HG02759 (cell line): ENCODE results near the gene TXNRD3.

Source experiments
- ATAC-seq: cut with Tn5 transposase; IDR thresholded peaks from one replicate; pipeline ENCODE4 v1.9.1; 2021; ENCODE audit warnings: mild to moderate bottlenecking, moderate library complexity; ENCODE audit not compliant: unreplicated experiment

TXNRD3 gene

GRCh38 chr3:126672340-126672739 lies 17.4 kb upstream of the TXNRD3 start:
- ATAC-seq = no peak

GRCh38 chr3:126671521-126671920 lies 16.6 kb upstream of the TXNRD3 start:
- no peak for ATAC-seq

- ATAC-seq = no peak
Observed at GRCh38 chr3:126668450-126669401, 13.8 kb upstream of the TXNRD3 start.

DNA sequence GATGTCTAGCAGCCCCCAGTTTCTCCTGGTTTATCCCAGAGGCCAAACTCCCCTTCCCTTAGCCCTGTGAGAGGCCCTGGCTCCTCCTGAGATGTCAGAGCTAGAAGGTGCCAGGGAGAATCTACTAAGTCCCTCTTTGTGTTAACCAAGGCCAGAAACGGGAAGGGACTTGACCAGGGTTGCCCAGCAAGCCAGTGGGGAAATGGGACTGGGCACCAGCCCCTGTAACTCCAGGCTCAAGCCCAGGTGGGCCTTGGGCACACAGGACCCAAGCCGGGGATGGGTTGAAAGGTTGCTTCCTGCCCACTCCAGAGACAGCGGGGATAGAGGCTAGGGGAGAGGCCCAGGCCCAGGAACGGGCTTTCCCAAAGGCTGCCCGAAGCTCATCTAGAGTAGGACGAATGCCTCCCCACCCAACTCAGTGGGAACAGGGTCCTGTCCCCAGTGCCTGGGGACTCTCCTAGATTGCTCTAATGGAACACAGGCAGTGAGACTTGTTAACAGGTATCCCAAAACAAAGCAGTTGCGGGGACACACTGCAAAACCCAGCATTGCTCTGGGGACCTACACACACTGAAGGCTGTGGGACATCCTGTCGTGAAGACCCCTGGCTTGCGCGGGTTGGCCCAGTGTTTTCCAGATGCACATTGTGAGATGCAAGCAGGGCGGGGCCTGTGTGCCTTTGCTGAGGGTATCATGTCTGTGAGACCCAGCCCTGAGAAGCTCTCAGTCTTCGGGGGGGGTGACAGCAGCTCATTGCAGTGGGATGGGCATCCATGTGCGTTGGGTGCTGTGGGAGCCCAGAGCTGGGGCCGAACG lies 12.9 kb upstream of the TXNRD3 start:
- ATAC-seq = no peak

- ATAC-seq = no peak
Observed at GRCh38 chr3:126666658-126667528, 12.0 kb upstream of the TXNRD3 start.

DNA sequence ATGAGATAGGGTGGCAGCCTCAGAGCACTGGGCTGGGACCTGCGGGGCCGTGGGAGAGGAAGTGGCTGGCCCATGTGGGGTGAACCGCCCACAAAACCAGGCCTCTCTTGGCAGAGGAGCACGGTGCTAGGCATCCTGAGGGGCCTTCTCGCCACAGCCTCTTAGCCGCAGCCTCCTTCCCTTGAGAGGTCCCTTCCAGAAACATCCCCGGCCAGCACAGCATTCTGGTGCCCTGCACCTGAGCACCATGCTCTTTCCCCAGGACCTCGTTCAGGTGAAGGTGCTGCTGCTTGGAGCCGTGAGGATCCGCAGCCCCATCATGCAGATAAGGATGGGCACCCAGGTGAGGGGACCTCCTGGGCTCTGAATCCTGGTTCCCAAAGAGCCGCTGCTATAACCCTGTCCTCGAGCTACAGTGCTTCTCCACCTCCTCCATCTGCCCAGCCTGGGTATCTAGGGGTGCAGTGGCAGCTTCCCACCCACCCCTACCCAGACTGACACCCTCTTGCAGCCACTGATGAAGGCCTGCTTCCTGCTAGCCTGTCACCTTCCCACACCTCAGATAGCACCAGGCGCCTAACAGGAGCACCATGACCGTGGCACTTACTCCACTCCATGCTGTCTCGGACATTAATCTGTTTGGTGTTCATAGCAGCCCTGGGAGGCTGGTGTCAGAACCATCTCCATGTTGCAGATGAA lies 11.2 kb upstream of the TXNRD3 start:
- no peak for ATAC-seq

DNA sequence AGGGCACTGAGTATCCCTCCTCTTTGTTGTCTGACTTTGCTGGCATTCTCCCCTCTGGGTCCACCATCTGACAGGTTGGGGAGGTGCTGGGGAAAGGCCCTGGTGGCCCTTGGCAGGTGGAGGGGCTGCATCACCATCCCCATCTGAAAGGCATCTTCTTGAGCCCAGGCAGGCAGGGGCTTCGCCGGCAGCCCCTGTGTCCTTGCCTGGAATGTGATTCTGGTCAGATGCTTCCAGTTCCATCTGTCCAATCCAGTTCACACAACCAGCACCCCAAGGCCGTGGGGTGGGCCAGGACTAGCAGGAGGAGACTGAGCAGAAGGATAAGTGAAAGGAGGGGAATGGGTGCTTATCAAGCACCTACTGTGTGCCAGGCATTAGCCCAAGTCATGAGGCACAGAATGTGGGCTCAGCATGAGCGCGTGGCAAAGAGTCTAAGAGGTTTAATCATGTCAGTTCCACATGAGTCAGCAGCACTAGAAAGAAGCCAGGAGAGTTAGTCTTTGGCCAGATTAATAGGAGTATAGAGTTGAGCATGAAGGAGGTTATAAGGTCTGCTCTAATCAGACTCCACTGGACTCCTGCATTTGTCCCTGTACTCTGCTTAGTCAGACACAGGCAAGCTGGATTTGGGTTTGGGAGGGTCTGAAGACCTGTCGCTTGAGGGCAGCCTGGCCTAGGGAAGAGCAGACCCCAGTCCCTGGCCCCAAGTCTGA lies 10.5 kb upstream of the TXNRD3 start:
- no peak for ATAC-seq

DNA sequence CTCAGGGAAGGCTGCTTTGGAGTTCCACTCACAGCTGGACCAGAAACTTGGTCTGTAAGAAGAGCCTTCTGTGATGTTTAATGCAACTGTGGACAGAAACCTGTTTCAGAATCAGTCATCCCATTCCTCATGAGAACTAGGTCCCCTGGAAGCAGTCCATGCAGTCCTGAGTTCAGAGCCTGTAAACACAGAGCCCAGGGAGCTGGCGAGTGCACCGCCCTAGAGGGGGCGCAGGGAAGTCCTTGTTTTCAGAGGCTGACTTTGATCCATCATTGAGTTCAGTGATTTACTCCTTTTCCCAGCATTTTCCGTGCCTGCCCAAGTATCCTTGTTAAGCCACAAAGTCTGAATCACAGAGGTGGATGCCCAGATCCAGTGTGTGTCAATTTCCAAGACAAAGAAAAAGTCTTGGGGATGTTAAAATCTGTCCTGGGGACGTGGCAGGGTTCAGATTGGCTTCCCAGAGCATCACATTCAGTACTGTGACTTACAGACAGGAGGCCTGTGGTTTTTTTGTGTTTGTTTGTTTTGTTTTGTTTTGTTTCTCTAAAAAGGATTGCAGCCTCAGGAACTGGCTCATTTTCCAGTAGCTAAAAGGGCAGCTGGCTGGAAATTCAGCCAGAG lies 9.8 kb upstream of the TXNRD3 start:
- no peak for ATAC-seq

DNA sequence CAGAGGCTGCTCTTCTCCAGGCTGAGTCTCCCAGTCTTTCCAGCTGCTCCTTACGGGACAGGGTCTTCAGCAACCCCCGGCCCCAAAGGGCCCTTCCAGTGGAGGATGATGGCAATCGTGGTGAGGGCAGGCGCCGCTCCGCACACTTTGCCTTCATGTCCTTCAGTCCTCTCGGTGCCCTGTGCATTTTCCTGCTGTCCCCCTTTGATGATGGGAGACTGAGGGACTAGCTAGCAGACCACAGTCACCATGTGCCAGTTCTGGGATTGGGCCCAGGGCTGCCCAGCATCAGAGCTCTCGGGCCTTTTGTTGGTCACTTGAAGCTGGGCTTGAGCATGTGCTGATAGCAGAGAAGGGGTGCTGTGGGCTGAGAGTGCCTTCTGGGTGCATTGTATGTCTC lies 8.8 kb upstream of the TXNRD3 start:
- ATAC-seq = no peak

GRCh38 chr3:126663257-126663656 lies 8.3 kb upstream of the TXNRD3 start:
- ATAC-seq = no peak

DNA sequence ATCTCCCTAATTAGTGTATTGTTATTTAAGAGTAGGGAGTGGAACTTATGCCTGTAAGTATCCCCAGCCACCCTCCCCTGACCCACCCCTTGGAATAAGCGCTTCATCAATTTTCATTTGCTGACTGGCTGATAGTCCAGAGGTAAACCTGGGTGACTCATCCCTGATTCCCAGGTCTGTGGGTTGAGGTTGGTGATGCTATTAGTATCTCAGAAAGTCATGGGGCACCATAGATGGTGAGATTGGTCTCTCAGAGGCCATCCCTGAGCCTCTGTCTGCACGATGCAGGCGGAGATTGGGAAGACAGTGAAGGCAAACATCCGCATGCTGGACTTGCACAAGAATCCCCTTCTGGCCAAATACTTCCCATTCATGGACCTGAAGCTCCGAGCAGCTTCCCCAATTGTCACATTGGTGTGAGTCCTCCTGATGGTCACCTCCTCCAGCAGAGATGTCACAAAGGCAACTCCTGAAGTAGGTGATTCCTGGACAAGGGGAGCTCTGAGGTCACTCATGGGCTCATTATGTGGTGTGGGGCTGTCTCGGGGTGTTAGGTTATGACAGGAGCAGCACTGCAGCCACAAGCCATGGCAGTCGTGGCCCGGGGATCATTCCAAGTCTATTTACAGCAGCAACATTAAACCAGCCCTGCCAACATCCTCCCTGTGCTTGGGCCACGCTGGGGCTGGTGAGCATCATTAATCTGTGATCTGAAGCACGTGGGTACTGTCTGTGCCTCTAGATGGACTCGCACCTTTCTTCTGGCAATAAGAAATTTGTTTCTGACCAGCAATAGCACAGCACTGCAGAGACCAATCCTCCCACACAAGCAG lies 6.8 kb upstream of the TXNRD3 start:
- ATAC-seq = no peak

DNA sequence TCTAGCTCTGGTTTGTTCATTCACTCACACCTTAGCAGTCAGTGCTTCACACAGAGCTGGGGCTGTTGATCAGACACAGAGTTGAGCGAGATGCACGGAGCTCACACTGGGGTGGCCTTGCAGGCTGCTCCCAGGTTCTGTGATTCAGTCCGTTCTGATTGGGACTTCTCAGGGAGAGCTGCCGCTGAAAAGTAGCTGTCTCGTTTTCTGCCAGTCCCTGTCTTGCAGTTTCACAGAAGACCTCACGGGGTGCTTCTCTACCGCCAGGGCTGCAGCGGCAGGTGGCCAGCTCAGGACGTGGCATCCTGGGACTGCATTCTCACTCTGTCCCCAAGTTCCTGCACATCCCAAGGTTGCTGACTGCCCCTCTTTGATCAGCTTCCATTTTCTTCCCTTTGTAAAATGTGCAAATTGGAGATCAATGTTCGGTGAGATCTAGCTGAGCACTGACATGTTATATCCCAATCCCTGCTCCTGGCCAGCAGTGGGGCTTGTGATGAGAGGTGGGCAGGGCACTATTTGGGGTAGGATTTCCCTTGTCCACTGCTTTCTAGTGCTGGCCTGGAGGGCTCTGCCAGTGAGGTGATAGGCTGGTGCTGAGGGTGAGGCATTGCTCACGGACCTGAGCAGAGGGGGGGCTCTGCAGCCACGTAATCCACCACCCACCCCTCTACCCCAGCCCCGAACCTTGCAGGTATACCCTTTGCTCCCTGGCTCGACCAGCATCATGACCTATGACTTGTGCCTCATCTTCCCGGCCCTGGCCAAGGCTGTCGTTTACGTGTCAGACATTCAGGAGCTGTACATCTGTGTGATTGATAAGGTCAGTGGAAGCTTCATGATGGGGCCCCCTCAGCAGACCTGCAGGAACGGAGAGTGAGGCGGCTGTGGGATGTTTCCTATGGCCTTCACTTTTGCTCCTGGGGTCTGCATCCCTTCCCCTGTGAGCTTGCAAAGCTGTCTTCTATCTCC lies 5.3 kb upstream of the TXNRD3 start:
- no peak for ATAC-seq

DNA sequence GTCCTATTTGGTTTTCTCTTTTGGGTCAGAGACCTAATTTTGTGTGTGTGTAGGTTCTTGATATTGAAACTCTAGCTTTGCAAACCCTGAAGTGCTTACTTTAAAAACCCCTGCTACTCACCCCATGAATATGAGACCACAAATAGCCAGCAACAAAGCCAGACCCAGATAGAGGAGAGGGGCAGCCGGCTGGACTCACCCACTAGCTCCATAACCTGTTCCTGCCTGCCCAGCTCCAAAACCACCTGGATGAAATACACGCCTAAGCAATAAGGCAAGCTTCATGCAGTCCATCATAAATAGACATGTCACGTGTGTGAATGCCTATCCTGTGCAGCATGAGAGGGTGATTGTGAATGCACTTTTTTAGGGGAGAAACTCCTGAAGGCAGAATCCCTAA lies 3.7 kb upstream of the TXNRD3 start:
- ATAC-seq = no peak

DNA sequence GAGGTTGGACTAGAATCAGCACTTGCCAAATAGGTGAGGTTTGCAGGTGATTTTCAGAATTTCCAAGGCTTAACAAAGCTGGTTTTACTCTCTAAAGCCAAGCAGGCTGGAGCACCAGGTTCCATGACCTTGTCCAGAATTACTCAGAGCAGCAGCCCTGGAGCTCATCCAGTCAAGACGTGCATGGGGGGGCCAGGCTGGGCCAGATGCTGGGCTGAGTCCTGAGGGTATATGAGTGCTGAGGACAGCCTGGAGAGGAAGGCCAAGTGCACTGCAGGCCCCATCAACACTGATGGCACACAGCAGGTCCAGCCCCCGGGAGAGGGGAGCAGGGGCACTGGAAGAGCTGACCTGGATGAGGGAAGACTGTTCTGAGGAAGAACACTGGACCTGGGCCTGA lies 3.0 kb upstream of the TXNRD3 start:
- no peak for ATAC-seq

- ATAC-seq = no peak
Observed at GRCh38 chr3:126656371-126657134, 1.6 kb upstream of the TXNRD3 start.

GRCh38 chr3:126655887-126656286 lies 963 bp upstream of the TXNRD3 start:
- ATAC-seq = no peak
